HepG2 (cell line): ENCODE measurements around the gene TEX53. TPM values are rescaled to one million over a fixed set of nuclear protein-coding genes. Genes with fewer than 3 reads are reported as not detected.
A peak's percentile ranks its signal among the peaks of the same experiment; 100 is the strongest.

Experiments used
- ATAC-seq: fragments of 200-7000 bp; cut with Tn5 transposase; 3 replicates; pipeline ENCODE4 v1.9.1; 2020; ENCODE audit warnings: mild to moderate bottlenecking, moderate library complexity
- BruUV-seq: library from RNA; stranded (reverse); fragments of 400-500 nt; replicated peaks from 2 replicates; lab custom pipeline; 2021; lab: Mats Ljungman, UMichigan
- CTCF ChIA-PET: fragments of 300-600 bp; formaldehyde crosslinking; extraction: SDS; loops from one replicate; lab custom pipeline; 2021; ENCODE audit warnings: low total read pairs, inconsistent platforms, low intra/inter-chr PET ratio; lab: Yijun Ruan, JAX
- POLR2A ChIA-PET: fragments of 350-600 bp; sonication (Branson Sonifier 250); formaldehyde crosslinking; loops from one replicate; lab custom pipeline; 2020; ENCODE audit warnings: antibody characterized with exemption, inconsistent platforms; lab: Yijun Ruan, JAX
- DNase-seq: peaks from one replicate; pipeline ENCODE4 v3.0.0-alpha.2; 2015; ENCODE audit warnings: low spot score
- FAIRE-seq: peaks from 3 replicates; lab custom pipeline; 2011; peaks lifted over from hg19 to GRCh38; lab: Jason Lieb, UNC
- H2AFZ ChIP-seq: one replicate; pipeline ENCODE4 v1.6.1; 2011; ENCODE audit warnings: low read length, inconsistent platforms
- H3K27ac ChIP-seq: fragments of 300-600 bp; 3 replicates; pipeline ENCODE4 v1.8.0; 2011; ENCODE audit warnings: mixed run types, mild to moderate bottlenecking, mixed read lengths, low read length, inconsistent platforms; ENCODE audit not compliant: insufficient read depth; ENCODE audit errors: extremely low read length
- H3K27me3 ChIP-seq, 2 experiments: fragments of 200-600 bp in 1 of 2; 2 replicates in 1 of 2; 3 replicates in 1 of 2; pipeline versions ENCODE4 v1.6.0 to v1.8.0; 2011; ENCODE audit warnings: low read length in 2 of 2, mild to moderate bottlenecking in 2 of 2, moderate library complexity in 2 of 2, inconsistent platforms in 1 of 2; ENCODE audit not compliant: insufficient read depth in 2 of 2, control insufficient read depth in 1 of 2
- H3K36me3 ChIP-seq, 2 experiments: fragments of 200-600 bp in 1 of 2; replicated peaks in 1 of 2; 2 replicates in 1 of 2; 3 replicates in 1 of 2; pipeline versions ENCODE4 v1.5.1 to v1.8.0; 2011; ENCODE audit warnings: low read length in 2 of 2, inconsistent platforms in 1 of 2; ENCODE audit not compliant: insufficient read depth in 2 of 2, control insufficient read depth in 1 of 2
- H3K4me1 ChIP-seq: 2 replicates; pipeline ENCODE4 v1.5.1; 2012; ENCODE audit warnings: low read length, inconsistent platforms; ENCODE audit not compliant: insufficient read depth
- H3K4me2 ChIP-seq: 2 replicates; pipeline ENCODE4 v1.6.0; 2011; ENCODE audit warnings: low read depth, low read length, inconsistent platforms
- H3K4me3 ChIP-seq, 3 experiments: fragments of 200-600 bp in 1 of 3; sonication (generic), shearing (Covaris generic) in 1 of 3; replicated peaks in 1 of 3; 2 replicates each; pipeline ENCODE4 v1.5.1; 2011 to 2016; ENCODE audit warnings: low read length in 3 of 3, inconsistent platforms in 2 of 3, low read depth in 2 of 3, mild to moderate bottlenecking in 2 of 3, control low read depth in 1 of 3, mixed read lengths in 1 of 3; ENCODE audit not compliant: insufficient read depth in 1 of 3
- H3K79me2 ChIP-seq: one replicate; pipeline ENCODE4 v1.6.1; 2011; ENCODE audit warnings: low read length, inconsistent platforms; ENCODE audit not compliant: insufficient read depth
- H3K9ac ChIP-seq: 2 replicates; pipeline ENCODE4 v1.6.0; 2011; ENCODE audit warnings: mild to moderate bottlenecking, low read depth, low read length, inconsistent platforms; ENCODE audit not compliant: insufficient read depth
- H3K9me3 ChIP-seq: 2 replicates; pipeline ENCODE4 v1.5.1; 2012; ENCODE audit warnings: mild to moderate bottlenecking, low read length
- H4K20me1 ChIP-seq: 2 replicates; pipeline ENCODE4 v1.6.0; 2011; ENCODE audit warnings: inconsistent platforms, mild to moderate bottlenecking, low read length, moderate library complexity; ENCODE audit not compliant: insufficient read depth
- ARNT ChIP-seq: fragments of 450-650 bp; IDR thresholded peaks from 2 replicates; pipeline ENCODE4 v1.6.1; 2017
- EEA1 ChIP-seq: sonication (generic); formaldehyde crosslinking; IDR thresholded peaks from 2 replicates; pipeline ENCODE4 v1.5.1; 2020; ENCODE audit warnings: mild to moderate bottlenecking, missing genetic modification reagents, borderline replicate concordance
- FOXK2 ChIP-seq: fragments of 450-650 bp; IDR thresholded peaks from 2 replicates; pipeline ENCODE4 v1.6.1; 2016
- HIVEP1 ChIP-seq: sonication (generic); formaldehyde crosslinking; IDR thresholded peaks from 2 replicates; pipeline ENCODE4 v1.4.0; 2020; ENCODE audit warnings: mild to moderate bottlenecking, missing genetic modification reagents
- KLF16 ChIP-seq, 2 experiments: sonication (generic) in 1 of 2; formaldehyde crosslinking in 1 of 2; IDR thresholded peaks; 2 replicates each; pipeline versions ENCODE4 v1.6.1 to v1.8.0; 2016 to 2023; ENCODE audit warnings: missing genetic modification reagents in 2 of 2, missing compliant biosample characterization in 1 of 2
- MAFK ChIP-seq, 2 experiments: IDR thresholded peaks in 1 of 2; conservative IDR thresholded peaks in 1 of 2; 2 replicates each; pipeline ENCODE4 v1.6.1; 2011; ENCODE audit warnings: improper control_type of control experiment in 2 of 2, low read length in 2 of 2
- NFIB ChIP-seq: sonication (generic); formaldehyde crosslinking; IDR thresholded peaks from 2 replicates; pipeline ENCODE4 v1.9.0; 2021; ENCODE audit warnings: missing genetic modification reagents, mild to moderate bottlenecking, borderline replicate concordance
- PAX8 ChIP-seq: sonication (generic); formaldehyde crosslinking; IDR thresholded peaks from 2 replicates; pipeline ENCODE4 v1.8.0; 2022; ENCODE audit warnings: mild to moderate bottlenecking, missing genetic modification reagents, borderline replicate concordance
- RFX5 ChIP-seq: IDR thresholded peaks from 2 replicates; pipeline ENCODE4 v1.6.1; 2011; ENCODE audit warnings: low read depth, low read length, improper control_type of control experiment
- SIN3B ChIP-seq: fragments of 150-350 bp; IDR thresholded peaks from 2 replicates; pipeline ENCODE4 v1.6.1; 2014; ENCODE audit warnings: low read length
- ZBTB8A ChIP-seq: sonication (generic); formaldehyde crosslinking; IDR thresholded peaks from 2 replicates; pipeline ENCODE4 v1.4.0; 2020; ENCODE audit warnings: mild to moderate bottlenecking, low read depth, missing genetic modification reagents, borderline replicate concordance
- ZNF263 ChIP-seq: sonication (generic); formaldehyde crosslinking; IDR thresholded peaks from 2 replicates; pipeline ENCODE4 v1.4.0; 2020; ENCODE audit warnings: missing genetic modification reagents
- ZNF430 ChIP-seq: sonication (generic); formaldehyde crosslinking; IDR thresholded peaks from 2 replicates; pipeline ENCODE4 v1.9.0; 2021; ENCODE audit warnings: mild to moderate bottlenecking, missing genetic modification reagents
- ZNF501 ChIP-seq: sonication (generic); formaldehyde crosslinking; IDR thresholded peaks from 2 replicates; pipeline ENCODE4 v1.5.1; 2020; ENCODE audit warnings: mild to moderate bottlenecking, moderate library complexity, missing genetic modification reagents
- ZSCAN25 ChIP-seq: sonication (generic); formaldehyde crosslinking; IDR thresholded peaks from 2 replicates; pipeline ENCODE4 v1.8.0; 2022; ENCODE audit warnings: mild to moderate bottlenecking, missing genetic modification reagents
- WGBS: methylation state at CpG from one replicate; pipeline ENCODE4 v1.1.6; 2017; ENCODE audit warnings: low lambda C conversion rate; 5-methylcytosine and 5-hydroxymethylcytosine counted together
- in situ Hi-C: cut with HindIII; loops from 2 replicates; pipeline ENCODE4 v1.10.0; 2017; ENCODE audit warnings: low pct_unique_long_range_greater_than_20kb; ENCODE audit not compliant: extremely low pct_ligation_motif_present
- intact Hi-C: fragments of 100-400 bp; cut with micrococcal nuclease; formaldehyde crosslinking; loops from one replicate; pipeline ENCODE4 v1.10.0; 2022; ENCODE audit not compliant: unreplicated experiment
- polyA plus RNA-seq, 8 experiments: library from polyadenylated mRNA; depleted of rRNA in 3 of 8; stranded (reverse) in 7 of 8; unstranded in 1 of 8; fragments of >200 nt; fragmentation: Illumina TruSeq in 4 of 8; extraction: Trizol in 4 of 8; gene quantifications; 2 replicates each; pipeline versions ENCODE4 v1.2.1 to v1.2.3, GENCODE V29; 2011 to 2016; ENCODE audit warnings: low read depth in 4 of 8, missing spikeins in 1 of 8, mixed read lengths in 1 of 8; ENCODE audit not compliant: insufficient read depth in 1 of 8
- total RNA-seq, 5 experiments: library from RNA; depleted of rRNA; stranded (reverse); fragments of >200 nt; fragmentation: Illumina TruSeq; extraction: Trizol; gene quantifications; 2 replicates each; pipeline ENCODE4 v1.2.3, GENCODE V29; 2016; ENCODE audit warnings: low read depth in 1 of 5
- TF ChIP-seq, protein P1 (sequence below): sonication (generic); formaldehyde crosslinking; IDR thresholded peaks from 2 replicates; pipeline ENCODE4 v1.8.1; 2023; ENCODE audit warnings: mild to moderate bottlenecking, missing genetic modification reagents, borderline replicate concordance
- TF ChIP-seq, protein P2 (sequence below): sonication (generic); formaldehyde crosslinking; IDR thresholded peaks from 2 replicates; pipeline ENCODE4 v1.8.0; 2022; ENCODE audit warnings: missing genetic modification reagents, mild to moderate bottlenecking, borderline replicate concordance
- TF ChIP-seq, protein P3 (sequence below): sonication (generic); formaldehyde crosslinking; IDR thresholded peaks from 2 replicates; pipeline ENCODE4 v1.5.1; 2020; ENCODE audit warnings: mild to moderate bottlenecking, missing genetic modification reagents, borderline replicate concordance

The TEX53 gene
- total and polyA plus RNA-seq, 2 of the 13 experiments (the other 11 are each of a cell fraction or from before 2014, with no cell fraction given): not detected

DNA sequence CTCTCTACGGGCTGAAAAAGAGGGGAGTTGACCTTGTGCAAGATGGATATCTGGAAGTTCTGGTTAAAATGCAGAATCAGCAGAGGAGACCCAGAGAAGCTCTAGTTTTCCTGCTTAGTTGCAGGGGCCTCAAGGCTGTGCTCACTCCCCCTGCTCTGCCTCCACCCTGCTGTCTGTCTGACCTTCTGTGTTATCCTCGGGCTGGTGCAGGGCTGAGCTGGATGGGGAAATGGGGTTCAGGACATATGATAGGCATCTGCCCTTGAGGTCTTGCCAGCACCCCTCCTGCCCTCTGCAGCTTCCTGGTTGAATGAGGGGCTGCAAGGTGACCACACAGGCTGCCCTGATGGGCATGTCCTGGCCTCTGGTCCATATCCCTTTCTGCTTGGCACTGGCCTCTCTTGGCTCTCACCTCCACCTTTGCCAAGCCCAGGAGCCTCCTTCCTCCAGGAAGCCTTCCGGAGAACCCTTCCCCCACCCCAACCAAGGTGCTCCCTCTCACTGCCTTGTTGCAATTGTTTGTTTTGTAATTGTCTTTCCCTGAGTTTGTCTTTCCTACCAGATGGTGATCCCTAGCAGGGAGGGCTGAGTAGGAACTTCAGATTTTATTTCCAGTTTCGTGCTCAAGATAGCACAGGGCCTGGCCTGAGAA lies 45.2 kb downstream of the TEX53 start:
- ChIA-PET POLR2A (interaction anchor here (1.6 to 2.7 kb wide), 3 partner anchors 21 to 110 kb away, joined by 4 to 27 read pairs (median 15); partner anchors contain the start of gene ATP6V1G1), CTCF (no interaction called here)
- H3K27me3 ChIP-seq: no peaks in the 10 kb centered on the region; a peak in 1 of 5 replicates
- DNase-seq (no peak), FAIRE-seq (no peak), ATAC-seq (peak; percentile 51)
- intact Hi-C loops: loop anchor here (5.0 kb wide), 1 partner anchor 125 kb away; no protein-coding TSS in a partner anchor
- peak overlapping the region; percentile 74 for H3K9ac ChIP-seq
- no peaks in the 10 kb centered on the region for H4K20me1 ChIP-seq
- BruUV-seq: TSS peak; percentile 51
- peak overlapping the region; percentile 95 for H3K4me2 ChIP-seq
- H3K4me1 ChIP-seq: peaks cover 42% of the 10 kb centered on the region
- H2AFZ ChIP-seq: no peak overlapping the region
- in situ Hi-C loops: no loop called here
- peaks cover 3% of the 10 kb centered on the region for H3K79me2 ChIP-seq
- H3K9me3 ChIP-seq: no peaks in the 10 kb centered on the region
- H3K36me3 ChIP-seq: no peaks in the 10 kb centered on the region
- 34% methylated on average over 4 of the region's 4 CpGs for WGBS
- H3K4me3 ChIP-seq: peak overlapping the region; percentile 61 to 82 (median 72)
- no peak overlapping the region for H3K27ac ChIP-seq
- TF ChIP-seq PAX8 (CRISPR knock-in tag): no peak
- peak; percentile 86 for TF ChIP-seq ZNF263 (CRISPR knock-in tag)
- TF ChIP-seq ARNT: no peak
- TF ChIP-seq, protein P1, sequence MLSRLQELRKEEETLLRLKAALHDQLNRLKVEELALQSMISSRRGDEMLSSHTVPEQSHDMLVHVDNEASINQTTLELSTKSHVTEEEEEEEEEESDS (CRISPR knock-in tag): no peak
- 0 out of 2 replicates have a peak, but pooled peaks have one; percentile 30 for TF ChIP-seq ZSCAN25 (CRISPR knock-in tag)
- TF ChIP-seq FOXK2: no peak
- TF ChIP-seq, protein P2, sequence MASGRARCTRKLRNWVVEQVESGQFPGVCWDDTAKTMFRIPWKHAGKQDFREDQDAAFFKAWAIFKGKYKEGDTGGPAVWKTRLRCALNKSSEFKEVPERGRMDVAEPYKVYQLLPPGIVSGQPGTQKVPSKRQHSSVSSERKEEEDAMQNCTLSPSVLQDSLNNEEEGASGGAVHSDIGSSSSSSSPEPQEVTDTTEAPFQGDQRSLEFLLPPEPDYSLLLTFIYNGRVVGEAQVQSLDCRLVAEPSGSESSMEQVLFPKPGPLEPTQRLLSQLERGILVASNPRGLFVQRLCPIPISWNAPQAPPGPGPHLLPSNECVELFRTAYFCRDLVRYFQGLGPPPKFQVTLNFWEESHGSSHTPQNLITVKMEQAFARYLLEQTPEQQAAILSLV (CRISPR knock-in tag): 0 out of 2 replicates have a peak, but pooled peaks have one; percentile 38
- 0 out of 2 replicates have a peak, but pooled peaks have one; percentile 3 for TF ChIP-seq ZNF501
- no peak for TF ChIP-seq ZBTB8A (CRISPR knock-in tag)
- no peak for TF ChIP-seq NFIB (CRISPR knock-in tag)
- TF ChIP-seq, protein P3, sequence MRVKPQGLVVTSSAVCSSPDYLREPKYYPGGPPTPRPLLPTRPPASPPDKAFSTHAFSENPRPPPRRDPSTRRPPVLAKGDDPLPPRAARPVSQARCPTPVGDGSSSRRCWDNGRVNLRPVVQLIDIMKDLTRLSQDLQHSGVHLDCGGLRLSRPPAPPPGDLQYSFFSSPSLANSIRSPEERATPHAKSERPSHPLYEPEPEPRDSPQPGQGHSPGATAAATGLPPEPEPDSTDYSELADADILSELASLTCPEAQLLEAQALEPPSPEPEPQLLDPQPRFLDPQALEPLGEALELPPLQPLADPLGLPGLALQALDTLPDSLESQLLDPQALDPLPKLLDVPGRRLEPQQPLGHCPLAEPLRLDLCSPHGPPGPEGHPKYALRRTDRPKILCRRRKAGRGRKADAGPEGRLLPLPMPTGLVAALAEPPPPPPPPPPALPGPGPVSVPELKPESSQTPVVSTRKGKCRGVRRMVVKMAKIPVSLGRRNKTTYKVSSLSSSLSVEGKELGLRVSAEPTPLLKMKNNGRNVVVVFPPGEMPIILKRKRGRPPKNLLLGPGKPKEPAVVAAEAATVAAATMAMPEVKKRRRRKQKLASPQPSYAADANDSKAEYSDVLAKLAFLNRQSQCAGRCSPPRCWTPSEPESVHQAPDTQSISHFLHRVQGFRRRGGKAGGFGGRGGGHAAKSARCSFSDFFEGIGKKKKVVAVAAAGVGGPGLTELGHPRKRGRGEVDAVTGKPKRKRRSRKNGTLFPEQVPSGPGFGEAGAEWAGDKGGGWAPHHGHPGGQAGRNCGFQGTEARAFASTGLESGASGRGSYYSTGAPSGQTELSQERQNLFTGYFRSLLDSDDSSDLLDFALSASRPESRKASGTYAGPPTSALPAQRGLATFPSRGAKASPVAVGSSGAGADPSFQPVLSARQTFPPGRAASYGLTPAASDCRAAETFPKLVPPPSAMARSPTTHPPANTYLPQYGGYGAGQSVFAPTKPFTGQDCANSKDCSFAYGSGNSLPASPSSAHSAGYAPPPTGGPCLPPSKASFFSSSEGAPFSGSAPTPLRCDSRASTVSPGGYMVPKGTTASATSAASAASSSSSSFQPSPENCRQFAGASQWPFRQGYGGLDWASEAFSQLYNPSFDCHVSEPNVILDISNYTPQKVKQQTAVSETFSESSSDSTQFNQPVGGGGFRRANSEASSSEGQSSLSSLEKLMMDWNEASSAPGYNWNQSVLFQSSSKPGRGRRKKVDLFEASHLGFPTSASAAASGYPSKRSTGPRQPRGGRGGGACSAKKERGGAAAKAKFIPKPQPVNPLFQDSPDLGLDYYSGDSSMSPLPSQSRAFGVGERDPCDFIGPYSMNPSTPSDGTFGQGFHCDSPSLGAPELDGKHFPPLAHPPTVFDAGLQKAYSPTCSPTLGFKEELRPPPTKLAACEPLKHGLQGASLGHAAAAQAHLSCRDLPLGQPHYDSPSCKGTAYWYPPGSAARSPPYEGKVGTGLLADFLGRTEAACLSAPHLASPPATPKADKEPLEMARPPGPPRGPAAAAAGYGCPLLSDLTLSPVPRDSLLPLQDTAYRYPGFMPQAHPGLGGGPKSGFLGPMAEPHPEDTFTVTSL (CRISPR knock-in tag): 0 out of 2 replicates have a peak, but pooled peaks have one; percentile 18
- TF ChIP-seq ZNF430: no peak
- peak; percentile 38; the same call in 1 of the 2 replicates for TF ChIP-seq EEA1 (CRISPR knock-in tag)
- TF ChIP-seq KLF16 (CRISPR knock-in tag; IDR thresholded peaks at IDR 0.05): 0 out of 4 replicates have a peak, but pooled peaks of 1 of the 2 experiments have one; percentile 15
- no peak for TF ChIP-seq SIN3B
- no peak for TF ChIP-seq HIVEP1 (CRISPR knock-in tag)
- TF ChIP-seq MAFK (conservative IDR thresholded peaks at IDR 0.05 in 1 of 2, IDR thresholded peaks at IDR 0.05 in 1 of 2; ENCODE audit: low read length in 2 of 2): 0 out of 4 replicates have a peak, but pooled peaks of 1 of the 2 experiments have one; percentile 13
- TF ChIP-seq RFX5: no peak
